Breast epithelium (tissue), 3 donors: ENCODE data around the gene KLF1.

Experiments used
- POLR2A ChIP-seq: fragments of 450-650 bp; IDR thresholded peaks from one replicate; pipeline ENCODE4 v1.6.1; 2016; ENCODE audit warnings: antibody characterized with exemption, mild to moderate bottlenecking, moderate library complexity
- TF ChIP-seq, protein P1 (sequence below), 3 donors: fragments of 450-650 bp; IDR thresholded peaks; one replicate each; pipeline ENCODE4 v1.5.1; 2016 to 2017; ENCODE audit warnings: antibody characterized with exemption in 3 of 3, mild to moderate bottlenecking in 3 of 3, moderate library complexity in 3 of 3

DNA sequence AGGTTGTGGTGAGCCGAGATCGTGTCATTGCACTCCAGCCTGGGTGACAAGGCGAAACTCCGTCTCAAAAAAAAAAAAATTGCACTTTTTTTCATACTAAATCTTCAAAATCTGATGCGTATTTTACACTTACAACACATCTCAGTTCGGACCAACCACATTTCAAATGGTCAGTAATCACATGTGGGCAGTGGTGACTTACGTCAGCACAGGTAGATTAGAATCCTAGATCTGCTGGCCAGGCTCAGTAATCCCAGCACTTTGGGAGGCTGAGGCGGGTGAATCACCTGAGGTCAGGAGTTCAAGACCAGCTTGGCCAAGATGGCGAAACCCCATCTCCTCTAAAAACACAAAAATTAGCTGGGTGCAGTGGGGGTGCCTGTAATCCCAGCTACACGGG is 48.1 kb upstream of the KLF1 start:
- TF ChIP-seq, protein P1, sequence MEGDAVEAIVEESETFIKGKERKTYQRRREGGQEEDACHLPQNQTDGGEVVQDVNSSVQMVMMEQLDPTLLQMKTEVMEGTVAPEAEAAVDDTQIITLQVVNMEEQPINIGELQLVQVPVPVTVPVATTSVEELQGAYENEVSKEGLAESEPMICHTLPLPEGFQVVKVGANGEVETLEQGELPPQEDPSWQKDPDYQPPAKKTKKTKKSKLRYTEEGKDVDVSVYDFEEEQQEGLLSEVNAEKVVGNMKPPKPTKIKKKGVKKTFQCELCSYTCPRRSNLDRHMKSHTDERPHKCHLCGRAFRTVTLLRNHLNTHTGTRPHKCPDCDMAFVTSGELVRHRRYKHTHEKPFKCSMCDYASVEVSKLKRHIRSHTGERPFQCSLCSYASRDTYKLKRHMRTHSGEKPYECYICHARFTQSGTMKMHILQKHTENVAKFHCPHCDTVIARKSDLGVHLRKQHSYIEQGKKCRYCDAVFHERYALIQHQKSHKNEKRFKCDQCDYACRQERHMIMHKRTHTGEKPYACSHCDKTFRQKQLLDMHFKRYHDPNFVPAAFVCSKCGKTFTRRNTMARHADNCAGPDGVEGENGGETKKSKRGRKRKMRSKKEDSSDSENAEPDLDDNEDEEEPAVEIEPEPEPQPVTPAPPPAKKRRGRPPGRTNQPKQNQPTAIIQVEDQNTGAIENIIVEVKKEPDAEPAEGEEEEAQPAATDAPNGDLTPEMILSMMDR (IDR thresholded peaks at IDR 0.05), result no peak
- no peak for TF ChIP-seq POLR2A
